SK-MEL-5 (cell line): ENCODE measurements around the gene FZR1. TPM values are rescaled to one million over a fixed set of nuclear protein-coding genes. Genes with fewer than 3 reads are reported as not detected.
"Not testable (repeated sequence)": the region's sequence is repeated elsewhere in the genome, so short reads cannot be mapped to it uniquely, and the experiment has no call there.

Experiments used
- DNase-seq: peaks from one replicate; pipeline ENCODE4 v3.0.0-alpha.2; 2016; ENCODE audit warnings: low read depth, low spot score
- in situ Hi-C: cut with HindIII; loops from 2 replicates; pipeline ENCODE4 v1.10.0; 2016; ENCODE audit warnings: low sequenced_read_pairs, high pct_unique_total_duplicates, low pct_unique_long_range_greater_than_20kb
- total RNA-seq: library from RNA; depleted of rRNA; stranded (reverse); fragments of >200 nt; shearing (Covaris generic); gene quantifications from 2 replicates; pipeline ENCODE4 v1.2.3, GENCODE V29; 2014

Gene FZR1
- total RNA-seq, 1 experiment from 2014 or later = 22.6 TPM

DNA sequence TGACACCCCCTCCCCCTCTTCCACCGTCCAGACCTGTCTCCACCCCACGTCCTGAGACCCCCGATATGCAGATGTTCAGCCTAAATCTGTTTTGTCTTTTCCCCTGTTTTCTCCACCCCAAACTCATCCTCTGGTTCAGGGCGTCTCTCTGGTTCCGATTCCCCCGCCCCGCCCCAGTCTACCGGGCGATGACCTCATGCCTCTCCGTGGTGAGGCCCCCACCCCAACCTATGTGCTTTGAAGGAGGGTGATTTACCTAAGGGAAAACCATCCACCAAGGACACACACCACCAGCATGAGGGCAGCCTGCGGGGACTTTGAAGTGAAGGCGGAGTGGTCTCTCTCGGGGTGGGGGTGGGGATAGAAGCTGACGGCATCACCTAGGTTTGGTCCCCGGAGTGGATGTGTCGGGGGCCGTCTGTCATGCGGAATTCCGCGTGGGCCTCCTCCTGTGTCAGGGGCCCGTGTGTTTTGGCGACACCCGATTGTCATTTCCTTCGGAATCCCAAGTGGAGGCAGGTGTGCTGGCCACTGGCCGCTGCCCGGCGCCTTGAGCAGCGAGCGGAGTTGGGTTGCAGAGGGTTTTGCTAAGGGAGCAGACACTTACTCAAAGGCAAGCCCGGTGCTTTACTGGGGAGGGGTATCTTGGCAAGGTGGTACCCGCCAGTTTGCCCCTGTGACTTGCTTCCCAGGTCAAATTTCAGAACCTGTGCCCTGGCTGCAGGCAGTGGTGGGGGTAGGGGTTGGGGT, 1.4 kb downstream of the FZR1 start:
- in situ Hi-C loops = no loop called here
- DNase-seq = no peak

DNA sequence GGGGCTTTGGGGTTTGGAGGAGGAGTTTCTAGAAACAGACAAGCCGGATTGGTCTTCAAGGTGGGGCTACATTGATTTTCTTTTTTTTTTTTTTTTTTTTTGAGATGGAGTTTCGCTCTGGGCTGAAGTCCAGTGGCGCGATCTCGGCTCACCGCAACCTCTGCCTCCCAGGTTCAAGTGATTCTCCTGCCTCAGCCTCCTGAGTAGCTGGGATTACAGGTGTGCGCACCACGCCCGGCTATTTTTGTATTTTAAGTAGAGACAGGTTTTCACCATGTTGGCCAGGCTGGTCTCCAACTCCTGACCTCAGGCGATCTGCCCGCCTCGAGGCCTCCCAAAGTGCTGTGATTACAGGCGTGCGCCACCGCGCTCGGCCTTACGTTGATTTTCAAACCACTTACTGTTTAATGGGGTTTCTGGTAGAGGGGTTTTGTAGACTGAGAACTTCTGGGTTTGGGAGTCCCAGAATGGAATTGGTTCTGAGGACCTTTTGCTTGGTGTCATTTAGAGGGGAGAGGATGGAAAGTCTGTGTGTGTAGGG, 2.1 kb downstream of the FZR1 start:
- in situ Hi-C loops, DNase-seq: not testable (repeated sequence)

DNA sequence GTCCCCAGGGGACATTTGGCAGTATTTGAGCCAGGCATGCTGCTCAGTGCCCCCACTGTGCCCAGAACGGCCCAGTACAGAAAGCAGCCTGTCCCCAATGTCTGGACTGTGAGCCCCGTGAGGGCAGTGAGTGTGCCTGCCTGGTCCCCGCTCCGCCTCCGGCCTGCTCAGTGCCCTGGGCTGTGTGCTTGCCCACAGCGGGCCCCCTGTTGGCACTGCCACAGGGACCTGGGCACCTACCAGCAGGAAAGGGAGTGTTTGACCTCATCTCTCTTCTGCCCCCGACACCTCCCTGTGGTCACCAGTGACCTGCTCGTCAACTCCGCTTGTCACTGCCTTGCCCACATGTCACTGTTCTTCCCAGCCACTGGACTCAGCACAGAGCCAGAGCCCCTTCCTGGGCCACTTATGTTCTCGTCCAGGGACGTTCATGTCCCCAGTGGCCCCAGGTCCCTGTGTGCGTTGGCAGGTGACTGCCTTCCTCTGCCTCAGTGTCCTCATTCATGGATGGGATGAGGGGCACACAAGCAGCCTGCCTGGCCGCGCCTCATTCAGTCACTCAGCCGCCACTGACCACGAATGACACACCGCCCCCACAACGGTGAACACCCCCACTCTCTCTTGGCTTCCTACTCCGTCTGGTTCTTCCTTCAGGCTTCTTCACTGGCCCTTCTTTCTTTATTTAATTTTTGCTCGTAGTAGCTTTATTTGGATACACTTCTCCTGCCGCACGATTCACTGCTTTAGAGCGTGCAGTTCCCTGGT, 2.8 kb downstream of the FZR1 start:
- no peak for DNase-seq
- in situ Hi-C loops = no loop called here

DNA sequence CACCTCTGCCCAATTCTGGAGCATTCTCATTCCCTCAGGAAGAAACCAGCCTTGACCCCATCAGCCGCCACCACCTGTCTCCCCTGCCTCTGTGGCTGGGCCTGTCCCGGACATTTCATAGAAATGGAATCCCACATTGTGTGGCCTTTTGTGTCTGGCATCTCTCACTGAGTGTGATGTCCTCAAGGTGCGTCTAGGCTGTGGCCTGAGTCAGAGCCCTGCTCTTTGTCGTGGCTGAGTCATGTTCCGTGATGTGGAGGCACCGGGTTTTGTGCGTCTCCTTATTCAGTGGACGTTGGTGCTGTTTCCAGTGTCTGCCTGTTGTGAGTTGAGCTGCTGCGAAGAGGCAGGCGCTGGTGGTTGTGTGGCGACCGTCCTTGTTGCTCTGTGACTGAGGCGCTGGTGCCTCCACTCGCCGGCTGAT, 3.5 kb downstream of the FZR1 start:
- in situ Hi-C loops = no loop called here
- no peak for DNase-seq

DNA sequence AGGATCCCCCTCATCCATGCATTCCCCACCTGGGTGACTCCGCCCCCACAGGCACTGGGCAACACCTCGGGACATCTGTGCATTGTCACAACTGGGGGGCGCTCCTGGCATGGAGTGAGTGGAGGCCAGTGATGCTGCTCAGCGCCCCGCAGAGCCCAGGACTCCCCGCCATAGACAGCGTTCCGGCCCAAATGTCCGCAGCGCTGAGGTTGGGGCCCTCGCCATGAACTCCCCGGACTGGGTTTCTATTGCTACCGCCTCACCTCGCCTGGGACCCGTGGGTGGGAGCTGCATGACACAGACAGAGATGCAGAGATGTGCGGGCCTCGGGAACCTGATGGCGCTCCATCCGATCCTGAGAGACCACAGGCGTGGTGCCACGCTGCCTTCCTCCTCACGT, 4.6 kb downstream of the FZR1 start:
- in situ Hi-C loops = no loop called here
- no peak for DNase-seq

DNA sequence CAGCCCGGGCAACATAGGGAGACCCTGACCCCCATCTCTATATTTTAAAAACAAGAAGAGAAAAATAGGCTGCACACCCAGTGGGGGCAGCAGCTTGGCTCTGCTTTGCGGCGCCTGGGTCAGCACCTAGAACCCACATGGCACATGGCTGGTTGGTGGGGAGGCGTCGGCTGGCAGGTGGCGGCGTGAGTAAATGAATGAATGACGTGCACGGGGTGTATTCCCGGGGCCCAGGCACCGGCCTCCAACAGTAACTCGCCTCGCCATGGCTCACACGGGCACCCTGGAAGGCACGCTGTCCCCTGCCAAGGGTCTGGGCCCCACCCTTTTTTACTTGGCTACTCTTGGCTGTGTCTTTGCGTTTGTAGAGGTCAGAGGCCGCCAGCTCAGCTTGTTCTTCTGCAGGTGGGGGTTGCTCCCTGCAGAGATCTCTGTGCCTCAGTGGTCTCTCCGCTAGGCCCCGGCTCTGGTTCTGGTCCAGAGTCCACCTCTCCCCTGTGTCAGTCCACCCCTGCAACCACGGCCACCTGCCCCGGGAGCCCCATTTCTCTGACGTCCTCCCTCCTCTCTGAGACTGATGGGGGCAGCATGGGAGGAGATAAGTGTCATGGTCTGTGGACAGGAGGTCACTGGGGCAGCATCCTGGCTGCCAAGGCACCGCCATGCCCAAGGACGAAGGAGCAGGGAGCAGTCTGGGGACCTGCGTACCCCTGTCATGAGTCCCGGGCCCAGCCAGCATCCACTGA, 5.6 kb downstream of the FZR1 start:
- no peak for DNase-seq

DNA sequence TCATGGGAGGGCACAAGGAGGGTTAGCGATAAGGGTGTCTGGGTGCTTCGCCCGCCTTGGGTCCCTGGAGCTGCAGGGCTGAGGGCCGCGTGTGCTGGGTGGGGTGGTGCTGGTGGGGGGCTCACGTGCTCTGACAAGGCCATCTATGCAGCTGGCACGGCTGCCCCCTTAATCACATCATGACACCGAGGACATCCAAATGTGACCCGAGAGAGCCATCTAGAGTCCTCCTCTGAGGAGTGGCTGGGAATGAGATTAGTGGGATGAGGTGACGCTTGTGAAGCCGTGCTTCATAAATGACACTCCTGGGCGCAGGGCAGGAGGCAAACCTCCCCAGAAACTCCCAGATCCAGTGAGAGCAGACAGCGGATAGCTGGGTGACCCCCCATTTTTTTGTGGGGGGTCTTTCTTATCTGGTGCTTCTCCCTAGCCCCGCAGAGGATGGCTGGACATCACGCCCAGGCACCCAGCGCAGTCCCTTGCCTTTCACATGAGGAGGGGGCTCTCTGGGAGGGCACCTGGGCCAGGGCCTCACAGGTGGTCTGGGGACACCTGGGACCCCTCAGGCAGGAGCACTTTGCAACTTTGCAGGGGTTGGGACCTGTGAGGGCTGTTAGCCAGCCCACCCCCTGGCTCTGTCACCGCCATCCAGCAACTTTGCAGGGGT, 6.6 kb downstream of the FZR1 start:
- in situ Hi-C loops = no loop called here
- DNase-seq = no peak

More for the DNA sequence above, 5.6 kb downstream of the FZR1 start:
- in situ Hi-C loops = no loop called here

DNA sequence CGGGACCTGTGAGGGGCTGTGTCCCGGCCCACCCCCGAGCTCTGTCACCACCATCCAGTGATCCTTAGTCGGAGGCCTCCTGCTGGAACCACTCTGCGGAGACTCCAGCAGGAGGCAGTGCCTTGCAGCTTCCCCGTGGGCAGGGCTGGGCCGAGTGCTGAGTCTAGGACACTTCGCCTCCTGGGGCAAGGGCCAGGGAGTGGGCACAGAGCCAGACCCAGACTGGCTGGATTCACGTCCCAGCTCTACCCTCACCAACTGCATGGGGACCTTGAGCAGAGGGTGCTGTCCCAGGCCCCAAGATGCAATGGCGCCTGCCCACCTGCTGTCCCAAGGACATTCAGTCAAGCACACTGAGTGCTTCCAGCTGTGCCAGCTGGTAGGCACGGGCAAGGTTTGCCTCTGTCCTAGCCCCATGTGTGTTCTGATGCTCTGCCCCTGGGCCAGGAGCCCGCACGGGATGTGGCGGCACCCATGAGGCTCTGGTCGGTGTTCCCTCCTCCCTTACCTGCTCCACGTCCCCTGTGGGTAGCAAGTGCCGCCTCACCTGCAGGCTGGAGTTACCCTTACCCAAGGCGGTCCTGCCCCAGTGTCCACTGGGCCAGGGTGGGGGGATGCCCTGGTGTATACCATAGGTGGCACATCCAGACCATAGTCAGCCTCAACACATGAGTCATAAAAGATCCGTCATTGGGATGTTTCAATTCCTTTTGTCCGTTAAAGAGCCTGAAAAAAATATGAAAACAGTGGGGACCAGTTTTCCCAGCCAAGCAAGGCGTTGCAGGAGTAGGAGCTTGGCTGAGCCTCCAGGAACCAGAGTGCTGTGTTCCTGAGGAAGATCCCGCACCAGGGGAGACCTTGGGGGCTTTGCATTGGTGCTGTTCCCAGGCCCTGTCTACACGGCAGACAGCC, 7.4 kb downstream of the FZR1 start:
- in situ Hi-C loops = no loop called here
- no peak for DNase-seq

DNA sequence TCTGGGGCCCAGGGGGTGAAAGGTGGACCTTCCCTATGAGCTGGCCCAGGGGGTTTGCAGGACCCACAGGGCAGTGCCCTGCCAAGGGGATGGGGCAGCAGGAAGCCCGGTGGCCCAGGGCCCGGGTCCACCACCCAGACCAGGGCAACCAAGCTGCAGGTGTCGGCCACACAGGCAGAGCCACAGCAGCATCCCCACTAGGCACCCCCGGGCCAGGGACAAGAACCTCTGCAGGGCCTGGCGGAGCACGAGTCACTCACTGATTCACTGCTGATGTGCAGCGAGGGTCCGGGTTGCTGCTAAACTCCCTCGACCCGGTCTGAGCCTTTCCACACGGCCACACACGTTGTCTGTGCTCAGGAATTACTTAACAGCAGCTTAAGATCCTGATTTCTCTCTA, 8.8 kb downstream of the FZR1 start:
- in situ Hi-C loops = no loop called here
- no peak for DNase-seq

DNA sequence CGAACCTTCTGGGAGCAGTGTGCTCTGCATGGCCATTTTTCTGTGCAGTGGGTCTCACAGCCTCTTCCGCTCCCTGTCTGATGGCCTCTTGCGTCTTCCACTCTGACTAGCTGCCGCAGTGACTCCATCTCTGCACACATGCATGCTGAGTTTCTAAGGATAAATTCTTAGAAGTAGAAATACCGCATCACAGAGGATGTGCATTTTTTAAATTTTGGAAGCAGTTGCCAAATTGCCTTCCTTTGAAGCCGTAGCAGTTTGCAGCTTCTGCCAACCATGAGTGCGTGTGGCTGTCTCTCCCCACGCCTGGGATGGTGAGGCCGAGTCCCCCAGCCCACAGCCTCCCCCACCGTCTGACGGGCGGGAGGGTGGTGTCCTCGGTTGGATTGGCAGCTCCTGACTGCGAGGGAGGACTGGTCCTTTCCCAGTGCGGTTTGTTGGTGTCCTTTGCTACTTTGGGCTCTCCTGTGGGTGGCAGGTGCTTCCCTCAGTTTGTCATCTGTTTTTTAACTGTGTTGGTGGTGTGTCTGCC, 9.8 kb downstream of the FZR1 start:
- no peak for DNase-seq
- in situ Hi-C loops = no loop called here

DNA sequence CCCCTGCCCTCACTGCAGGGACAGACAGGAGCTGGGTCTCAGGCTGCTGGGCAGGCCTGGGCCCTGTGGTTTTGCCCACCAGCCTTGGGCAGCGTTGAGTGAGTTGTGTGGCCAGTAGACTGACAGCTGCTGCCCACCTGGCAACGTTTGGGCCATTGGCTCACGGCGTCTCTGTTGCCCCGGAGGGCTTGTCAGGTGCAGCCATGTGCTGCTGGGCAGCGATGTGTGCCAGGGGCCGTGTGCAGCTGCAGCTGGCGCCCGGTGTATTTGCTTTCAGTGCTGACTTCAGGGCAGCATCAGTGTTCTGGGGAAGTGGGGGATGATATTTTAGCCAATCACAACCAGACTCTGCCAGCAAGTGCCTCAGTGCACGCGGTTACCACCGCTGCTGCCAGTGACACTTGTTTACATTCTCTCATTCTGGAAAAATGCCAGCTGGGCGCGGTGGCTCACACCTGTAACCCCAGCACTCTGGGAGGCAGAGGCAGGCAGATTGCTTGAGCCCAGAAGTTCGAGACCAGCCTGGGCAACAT, 10.6 kb downstream of the FZR1 start:
- DNase-seq = no peak
- in situ Hi-C loops = no loop called here

DNA sequence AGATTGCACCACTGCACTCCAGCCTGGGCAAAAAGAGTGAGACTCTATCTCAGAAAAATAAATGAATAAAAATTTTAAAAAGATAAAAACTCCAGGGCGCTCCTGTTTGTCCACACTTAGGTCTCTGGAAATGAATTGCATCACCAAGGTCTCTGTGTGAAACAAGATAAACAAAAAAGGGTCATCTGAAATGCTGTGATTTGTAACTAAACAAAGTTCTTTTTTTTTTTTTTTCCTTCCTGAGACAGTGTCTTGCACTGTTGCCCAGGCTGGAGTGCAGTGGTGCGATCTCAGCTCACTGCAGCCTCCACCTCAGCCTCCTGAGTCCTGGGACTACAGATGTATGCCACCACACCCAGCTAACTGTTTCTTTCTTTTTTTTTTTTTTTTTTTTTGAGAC, 11.5 kb downstream of the FZR1 start:
- in situ Hi-C loops = no loop called here
- DNase-seq = no peak

DNA sequence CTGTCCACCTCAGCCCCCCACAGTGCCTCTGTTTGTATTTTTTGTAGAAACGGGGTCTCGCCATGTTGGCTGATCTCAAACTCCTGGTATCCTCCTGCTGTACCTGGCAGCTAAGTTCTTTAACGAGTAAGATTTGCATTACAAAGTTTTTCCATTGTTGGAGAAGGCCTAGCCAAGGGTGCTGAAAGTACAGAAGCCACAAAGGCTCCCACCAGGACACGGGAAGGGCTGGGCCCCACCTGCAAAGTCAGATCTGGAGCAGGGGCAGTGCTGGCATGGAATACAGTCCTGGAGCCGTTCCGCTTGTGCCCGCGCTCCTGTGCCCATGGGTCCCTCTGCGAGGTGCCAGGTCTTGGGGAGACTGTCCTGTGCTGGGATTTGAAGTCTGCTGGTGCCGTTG, 12.1 kb downstream of the FZR1 start:
- in situ Hi-C loops = no loop called here
- DNase-seq = no peak

DNA sequence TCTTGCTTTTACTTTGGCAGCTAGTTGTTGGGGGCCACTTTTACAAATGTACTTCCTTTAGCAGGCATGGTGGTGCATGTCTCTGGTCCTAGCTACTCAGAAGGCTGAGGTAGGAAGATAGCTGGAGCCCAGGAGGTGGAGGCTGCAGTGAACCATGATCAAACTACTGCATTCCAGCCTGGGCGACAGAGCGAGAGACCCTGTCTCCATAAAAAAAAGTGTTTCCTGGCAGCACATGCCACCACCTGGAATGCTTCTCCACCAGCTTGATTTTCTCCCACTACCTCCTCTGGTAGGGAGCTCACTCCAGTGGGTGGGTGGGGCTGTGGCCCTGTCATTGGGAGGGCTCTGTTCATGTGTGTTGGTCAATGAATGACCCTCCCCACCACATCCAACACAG, 12.5 kb downstream of the FZR1 start:
- DNase-seq = no peak
- in situ Hi-C loops = no loop called here

DNA sequence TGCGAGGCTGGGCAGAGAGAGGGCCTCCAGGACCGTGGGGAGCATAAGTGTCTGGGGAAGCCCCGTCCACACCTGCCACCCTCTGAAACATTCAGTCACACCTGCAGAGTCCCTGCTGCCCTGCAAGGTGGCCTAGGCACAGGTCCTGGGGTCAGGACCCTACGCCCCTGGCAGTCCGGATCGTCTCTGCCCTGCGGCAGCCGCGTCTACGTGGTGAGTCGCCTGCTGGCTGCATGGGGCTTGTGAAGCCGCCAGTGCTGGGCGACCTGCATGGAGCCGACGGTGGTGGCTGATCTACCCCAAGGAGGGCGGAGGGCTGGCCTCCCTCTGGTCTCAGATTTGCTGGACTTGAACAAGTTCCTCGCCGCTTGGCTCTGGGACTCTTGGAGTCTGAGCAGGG, 13.0 kb downstream of the FZR1 start:
- no peak for DNase-seq
- in situ Hi-C loops = no loop called here
